Tibial artery (tissue), 4 donors: ENCODE data around the gene TMPRSS4.

ENCODE experiments used
- DNase-seq, 2 donors: peaks; one replicate each; pipeline ENCODE4 v3.0.0-alpha.2; 2019
- H3K27ac ChIP-seq, 2 donors: fragments of 200-600 bp; sonication (generic) in 1 of 2; 1 replicate in 1 of 2; 2 replicates in 1 of 2; pipeline ENCODE4 v1.5.1; 2018 to 2019; ENCODE audit warnings: mild to moderate bottlenecking in 1 of 2
- H3K27me3 ChIP-seq, 2 donors: fragments of 200-600 bp; sonication (generic) in 1 of 2; one replicate each; pipeline versions ENCODE4 v1.5.1 to v1.6.0; 2016 to 2019
- H3K36me3 ChIP-seq, 3 donors: fragments of 200-600 bp; sonication (generic) in 2 of 3; one replicate each; pipeline ENCODE4 v1.5.1; 2016 to 2019; ENCODE audit warnings: mild to moderate bottlenecking in 2 of 3
- H3K4me1 ChIP-seq, 4 donors: fragments of 200-600 bp; sonication (generic) in 2 of 4; 1 replicate in 3 of 4; 2 replicates in 1 of 4; pipeline ENCODE4 v1.5.1; 2016 to 2019
- H3K4me3 ChIP-seq, 2 donors: fragments of 200-600 bp; sonication (generic) in 1 of 2; 1 replicate in 1 of 2; 2 replicates in 1 of 2; pipeline ENCODE4 v1.5.1; 2018 to 2019; ENCODE audit warnings: mild to moderate bottlenecking in 2 of 2
- H3K9me3 ChIP-seq, 3 donors: fragments of 200-600 bp; sonication (generic) in 1 of 3; one replicate each; pipeline ENCODE4 v1.5.1; 2016 to 2019
- CTCF ChIP-seq, 2 experiments: fragments of 200-600 bp in 1 of 2; fragments of 450-650 bp in 1 of 2; IDR thresholded peaks; one replicate each; pipeline ENCODE4 v1.5.1; 2017 to 2019; ENCODE audit warnings: antibody characterized with exemption in 2 of 2, mild to moderate bottlenecking in 1 of 2, moderate library complexity in 1 of 2
- intact Hi-C: fragments of 100-400 bp; cut with DNase I; formaldehyde crosslinking; loops from one replicate; pipeline ENCODE4 v1.15.0; 2023; ENCODE audit warnings: low total_unique reads

TMPRSS4 gene

DNA sequence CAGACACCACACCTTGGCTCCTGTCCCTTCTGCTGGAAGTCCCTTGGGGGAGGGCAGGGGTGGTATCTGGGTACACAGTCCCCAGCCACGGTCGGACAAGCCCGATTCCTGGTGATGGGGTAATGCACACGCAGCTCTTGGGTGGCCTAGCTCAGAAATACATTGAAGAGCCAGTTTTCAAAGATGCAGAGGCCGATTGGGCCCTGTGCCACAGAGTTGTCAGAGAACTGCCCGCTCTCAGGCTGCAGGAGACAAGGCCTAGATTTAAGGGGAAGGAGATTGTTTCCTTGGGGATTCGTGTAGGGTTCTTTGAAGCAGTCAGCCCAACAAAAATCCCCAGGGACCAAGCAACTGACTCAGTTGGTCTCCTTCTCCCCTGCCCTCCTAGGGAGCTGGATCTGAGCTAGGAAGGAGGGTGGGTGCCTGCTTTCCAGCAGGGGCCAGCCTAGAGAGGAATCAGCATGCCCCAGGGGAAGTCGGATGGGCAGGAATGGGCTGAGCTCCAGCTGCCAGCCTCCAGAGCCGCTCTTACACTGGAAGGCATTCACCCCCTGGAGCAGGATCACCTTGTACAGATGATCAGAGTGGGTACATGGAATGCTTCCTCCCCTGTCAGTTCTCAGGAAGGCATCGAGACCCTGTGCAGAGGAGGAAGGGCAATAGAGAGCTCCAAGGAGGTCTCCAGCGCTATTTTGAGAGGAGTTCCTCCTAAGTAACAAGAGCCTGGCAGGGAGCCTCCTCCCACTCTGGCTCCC, 79.1 kb downstream of the TMPRSS4 start:
- peaks cover 0 to 94% of the 10 kb centered on the region in 2 donors for H3K27me3 ChIP-seq
- no peak for DNase-seq
- peaks cover 0 to 24% (median 16%) of the 10 kb centered on the region in 4 donors for H3K4me1 ChIP-seq
- no peak for TF ChIP-seq CTCF (IDR thresholded peaks at IDR 0.05)
- no peak overlapping the region for H3K4me3 ChIP-seq
- intact Hi-C loops = loop anchor here (10.0 kb wide), 1 partner anchor 189 kb away; the partner anchor contains the start of genes CD3D and CD3G
- H3K27ac ChIP-seq = no peak overlapping the region
- no peaks in the 10 kb centered on the region for H3K36me3 ChIP-seq
- H3K9me3 ChIP-seq = no peaks in the 10 kb centered on the region

GRCh38 chr11:118156531-118157185, 79.8 kb downstream of the TMPRSS4 start:
- H3K27me3 ChIP-seq = peaks cover 0 to 93% of the 10 kb centered on the region in 2 donors
- intact Hi-C loops = loop anchor here (10.0 kb wide), 1 partner anchor 188 kb away; the partner anchor contains the start of genes CD3D and CD3G
- DNase-seq = no peak
- H3K4me3 ChIP-seq = no peak overlapping the region
- H3K4me1 ChIP-seq = peaks cover 0 to 24% (median 16%) of the 10 kb centered on the region in 4 donors
- TF ChIP-seq CTCF (IDR thresholded peaks at IDR 0.05) = no peak
- no peaks in the 10 kb centered on the region for H3K36me3 ChIP-seq
- no peaks in the 10 kb centered on the region for H3K9me3 ChIP-seq
- no peak overlapping the region for H3K27ac ChIP-seq

DNA sequence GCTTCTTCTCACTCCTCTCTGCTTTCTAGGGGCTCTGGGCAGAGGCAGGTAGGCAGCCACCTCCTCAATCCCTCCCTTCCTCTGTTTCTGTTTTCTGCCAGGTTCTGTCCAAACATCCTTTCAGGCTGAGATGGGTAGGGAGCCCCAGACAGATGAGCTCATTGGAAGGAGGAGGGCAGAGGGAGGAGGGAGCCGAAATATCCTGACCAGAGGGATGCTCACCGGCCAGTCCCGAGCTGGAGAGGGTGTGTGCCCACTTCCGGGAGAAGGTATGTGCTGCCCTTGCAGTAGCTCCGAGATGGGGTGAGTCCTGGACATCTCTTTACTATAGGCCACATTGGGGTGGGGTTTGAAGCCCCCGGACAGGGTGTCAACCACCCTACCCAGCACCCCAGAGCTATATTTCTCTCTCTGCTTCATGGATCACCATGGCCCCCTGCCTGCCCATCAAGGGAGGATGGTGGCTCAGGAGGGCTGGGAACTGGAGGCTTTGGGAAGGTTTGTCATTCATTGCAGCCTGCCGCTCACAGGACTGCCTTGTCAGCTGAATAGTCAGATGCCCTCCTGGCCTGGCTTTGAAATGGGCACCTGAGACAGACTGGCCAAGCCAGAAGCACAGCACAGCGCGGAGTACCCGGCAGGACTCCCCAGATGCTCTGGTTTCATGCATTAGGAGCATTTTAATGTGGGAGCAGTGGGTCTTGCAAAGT, 80.5 kb downstream of the TMPRSS4 start:
- H3K4me1 ChIP-seq = peaks cover 0 to 18% (median 12%) of the 10 kb centered on the region in 4 donors
- no peak overlapping the region for H3K4me3 ChIP-seq
- intact Hi-C loops = loop anchor here (10.0 kb wide), 1 partner anchor 187 kb away; the partner anchor contains the start of genes CD3D and CD3G
- H3K27ac ChIP-seq = no peak overlapping the region
- H3K27me3 ChIP-seq = peaks cover 0 to 90% of the 10 kb centered on the region in 2 donors
- H3K9me3 ChIP-seq = no peaks in the 10 kb centered on the region
- no peak for TF ChIP-seq CTCF (IDR thresholded peaks at IDR 0.05)
- no peak for DNase-seq
- no peaks in the 10 kb centered on the region for H3K36me3 ChIP-seq

- TF ChIP-seq CTCF (IDR thresholded peaks at IDR 0.05) = no peak
- Histone ChIP-seq H3K4me3 (no peak overlapping the region), H3K27me3 (peaks cover 0 to 67% of the 10 kb centered on the region in 2 donors), H3K9me3 (no peaks in the 10 kb centered on the region), H3K4me1 (no peaks in the 10 kb centered on the region), H3K36me3 (no peaks in the 10 kb centered on the region), H3K27ac (no peak overlapping the region)
- intact Hi-C loops = no loop called here
- DNase-seq = no peak
Observed at GRCh38 chr11:118161786-118162185, 84.9 kb downstream of the TMPRSS4 start.

- H3K4me3 ChIP-seq = no peak overlapping the region
- no peaks in the 10 kb centered on the region for H3K9me3 ChIP-seq
- no peak for DNase-seq
- H3K36me3 ChIP-seq = no peaks in the 10 kb centered on the region
- intact Hi-C loops = no loop called here
- no peak overlapping the region for H3K27ac ChIP-seq
- H3K4me1 ChIP-seq = no peaks in the 10 kb centered on the region
- no peak for TF ChIP-seq CTCF (IDR thresholded peaks at IDR 0.05)
- peaks cover 0 to 58% of the 10 kb centered on the region in 2 donors for H3K27me3 ChIP-seq
Observed at GRCh38 chr11:118162846-118163245, 86.0 kb downstream of the TMPRSS4 start.
